M059J (cell line): Measurements from ENCODE around the gene PARVB. TPM values are rescaled to one million over a fixed set of nuclear protein-coding genes. Genes with fewer than 3 reads are reported as not detected.

Experiments
- DNase-seq: peaks from one replicate; pipeline ENCODE4 v3.0.0-alpha.2; 2012; ENCODE audit warnings: low read depth
- total RNA-seq: library from RNA; depleted of rRNA; stranded (reverse); fragments of >200 nt; shearing (Covaris generic); gene quantifications from 2 replicates; pipeline ENCODE4 v1.2.3, GENCODE V29; 2014

PARVB gene
- total RNA-seq, 1 experiment from 2014 or later = 0.15 TPM

GRCh38 chr22:44133161-44133560, 109.1 kb downstream of the PARVB start:
- peak; percentile 64 for DNase-seq

GRCh38 chr22:44133901-44134571, 109.9 kb downstream of the PARVB start:
- peak; percentile 76 for DNase-seq

- no peak for DNase-seq
Observed at GRCh38 chr22:44136112-44136511, 112.0 kb downstream of the PARVB start.

- no peak for DNase-seq
Observed at GRCh38 chr22:44136786-44137185, 112.7 kb downstream of the PARVB start.

- DNase-seq = no peak
Observed at GRCh38 chr22:44137415-44137814, 113.3 kb downstream of the PARVB start.

GRCh38 chr22:44139773-44140172, 115.7 kb downstream of the PARVB start:
- no peak for DNase-seq

GRCh38 chr22:44142421-44143104, 118.5 kb downstream of the PARVB start:
- DNase-seq = no peak

GRCh38 chr22:44143105-44143474, 119.0 kb downstream of the PARVB start:
- no peak for DNase-seq

- no peak for DNase-seq
Observed at GRCh38 chr22:44143579-44143978, 119.5 kb downstream of the PARVB start.

GRCh38 chr22:44144046-44144569, 120.0 kb downstream of the PARVB start:
- no peak for DNase-seq

GRCh38 chr22:44145544-44145943, 121.4 kb downstream of the PARVB start:
- no peak for DNase-seq

GRCh38 chr22:44146088-44146861, 122.2 kb downstream of the PARVB start:
- DNase-seq = no peak

- DNase-seq = no peak
Observed at GRCh38 chr22:44147008-44147645, 123.0 kb downstream of the PARVB start.

- DNase-seq = peak; percentile 12
Observed at GRCh38 chr22:44147821-44148574, 123.9 kb downstream of the PARVB start.

- peak; percentile 49 for DNase-seq
Observed at GRCh38 chr22:44151676-44152075, 127.6 kb downstream of the PARVB start.

- no peak for DNase-seq
Observed at GRCh38 chr22:44153710-44154109, 129.6 kb downstream of the PARVB start.

- no peak for DNase-seq
Observed at GRCh38 chr22:44154436-44154942, 130.4 kb downstream of the PARVB start.

- no peak for DNase-seq
Observed at GRCh38 chr22:44155115-44155514, 131.0 kb downstream of the PARVB start.

- DNase-seq = no peak
Observed at GRCh38 chr22:44157916-44158618, 134.0 kb downstream of the PARVB start.

GRCh38 chr22:44158816-44159215, 134.7 kb downstream of the PARVB start:
- no peak for DNase-seq
